Mucosa of descending colon (tissue), 3 donors: Measurements from ENCODE around the gene LIPH. TPM values are rescaled to one million over a fixed set of nuclear protein-coding genes. Genes with fewer than 3 reads are reported as not detected.
"Not testable (repeated sequence)": the region's sequence is repeated elsewhere in the genome, so short reads cannot be mapped to it uniquely, and the experiment has no call there.

ENCODE experiments used
- ATAC-seq: fragments of 200-7000 bp; cut with Tn5 transposase; one replicate; pipeline ENCODE4 v1.9.1; 2020; ENCODE audit warnings: mild to moderate bottlenecking, moderate library complexity
- DNase-seq, 3 donors: peaks; one replicate each; pipeline ENCODE4 v3.0.0-alpha.2; 2020
- H3K36me3 ChIP-seq: fragments of 200-600 bp; one replicate; pipeline ENCODE4 v1.8.0; 2021; ENCODE audit warnings: low read depth, mild to moderate bottlenecking
- H3K4me1 ChIP-seq: fragments of 200-600 bp; one replicate; pipeline ENCODE4 v1.8.0; 2021; ENCODE audit warnings: low read depth, mild to moderate bottlenecking
- H3K4me3 ChIP-seq: fragments of 200-600 bp; one replicate; pipeline ENCODE4 v1.8.0; 2021; ENCODE audit warnings: mild to moderate bottlenecking
- H3K9me3 ChIP-seq: fragments of 200-600 bp; one replicate; pipeline ENCODE4 v1.8.0; 2021; ENCODE audit warnings: mild to moderate bottlenecking
- CTCF ChIP-seq: fragments of 200-600 bp; IDR thresholded peaks from one replicate; pipeline ENCODE4 v1.8.0; 2022; ENCODE audit warnings: antibody characterized with exemption, mild to moderate bottlenecking
- intact Hi-C, 2 donors: fragments of 100-400 bp; cut with DNase I in 1 of 2; cut with micrococcal nuclease in 1 of 2; formaldehyde crosslinking; loops; one replicate each; pipeline versions ENCODE4 v1.11.0 to v1.11.1; 2022; cut with DNase I, micrococcal nuclease
- total RNA-seq, 3 donors: library from RNA; stranded (reverse); fragmentation: NEBNext Ultra II Directional in 2 of 3; extraction: Animal tissue kit (Norgen Biotek cat#: 25700) in 2 of 3; gene quantifications; one replicate each; pipeline versions ENCODE4 v1.2.1 to v1.2.4, GENCODE V29; 2021 to 2023
- donor health status: DM: no; HTN: no; CAD: no; lungs with moderate emphysema.
- donor health status: DM: no; HTN: no; CAD: no.
- donor health status: DM: no; HTN: yes; CAD: no.

The LIPH gene
- total RNA-seq, 3 donors from 2014 or later: 46.3 to 165 (median 122) TPM

DNA sequence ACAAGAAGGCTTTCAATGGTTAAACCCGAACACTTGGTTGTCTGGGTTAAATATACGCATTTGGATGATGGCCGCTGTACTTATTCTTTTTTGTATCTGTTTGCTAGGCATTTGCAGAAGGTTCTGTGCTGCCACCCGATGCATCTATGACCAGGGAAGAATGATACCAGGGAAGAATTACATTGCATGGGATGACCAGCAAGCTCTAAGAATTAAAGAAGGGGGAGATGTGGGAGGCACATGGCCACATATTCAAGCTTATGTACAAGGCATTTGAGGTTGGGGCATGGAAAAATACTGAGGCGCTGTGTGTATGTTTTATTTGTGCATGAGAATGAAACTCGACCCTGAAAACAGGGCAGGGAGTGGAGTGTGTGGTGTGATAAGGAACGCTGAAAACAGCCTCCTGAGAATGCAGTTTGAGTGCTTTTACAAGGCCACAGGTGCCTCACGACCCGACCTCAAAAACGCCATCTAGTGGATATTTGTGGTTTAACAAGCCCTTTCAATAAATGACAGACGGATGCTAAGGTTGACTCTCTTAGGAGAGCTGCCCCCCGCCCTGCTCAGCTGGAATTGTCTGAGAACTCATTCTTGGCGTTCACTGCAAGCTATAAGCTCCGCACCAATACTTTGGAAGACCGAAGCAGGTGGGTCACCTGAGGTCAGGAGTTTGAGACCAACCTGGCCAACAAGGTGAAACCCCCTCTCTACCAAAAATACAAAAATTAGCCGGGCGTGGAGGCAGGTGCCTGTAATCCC, 22.9 kb upstream of the LIPH start:
- peak in 1 of 3 donors; percentile 66 for DNase-seq
- peak; percentile 47 for TF ChIP-seq CTCF
- peaks cover 11% of the 10 kb centered on the region for H3K4me1 ChIP-seq
- H3K36me3 ChIP-seq, H3K4me3 ChIP-seq, intact Hi-C loops: not testable (repeated sequence)
- ATAC-seq: peak; percentile 93
- H3K9me3 ChIP-seq: peaks cover 13% of the 10 kb centered on the region

- TF ChIP-seq CTCF: no peak
- H3K4me3 ChIP-seq: no peak overlapping the region
- H3K9me3 ChIP-seq: peaks cover 16% of the 10 kb centered on the region
- peaks cover 11% of the 10 kb centered on the region for H3K4me1 ChIP-seq
- intact Hi-C loops: no loop called here
- DNase-seq (no peak), ATAC-seq (no peak)
- no peaks in the 10 kb centered on the region for H3K36me3 ChIP-seq
These were observed 19.8 kb upstream of the LIPH start for GRCh38 chr3:185572183-185572582.

DNA sequence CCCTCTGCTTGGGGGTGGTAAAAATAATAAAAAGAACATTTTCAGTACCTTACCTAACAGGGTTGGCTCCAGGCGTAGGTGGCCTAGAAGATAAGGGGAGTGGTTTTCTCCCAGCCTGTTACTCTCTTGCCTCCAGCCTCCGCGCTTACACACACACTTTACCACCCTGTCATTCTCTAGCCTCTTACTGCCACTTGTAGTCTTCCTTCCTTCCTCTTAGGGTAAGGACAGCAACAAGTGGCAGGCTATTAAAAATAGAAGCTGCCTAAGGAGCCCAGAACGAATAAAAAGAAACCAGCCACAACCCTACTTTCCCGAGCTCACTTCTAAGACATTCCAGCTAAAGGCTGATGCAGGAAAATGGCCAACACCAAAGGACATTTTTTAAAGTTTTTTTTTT, 9.6 kb upstream of the LIPH start:
- H3K9me3 ChIP-seq: no peaks in the 10 kb centered on the region
- TF ChIP-seq CTCF: no peak
- peak; percentile 23 for ATAC-seq
- no peak for DNase-seq
- H3K4me1 ChIP-seq: peaks cover 24% of the 10 kb centered on the region
- intact Hi-C loops: no loop called here
- H3K4me3 ChIP-seq: no peak overlapping the region
- no peaks in the 10 kb centered on the region for H3K36me3 ChIP-seq

DNA sequence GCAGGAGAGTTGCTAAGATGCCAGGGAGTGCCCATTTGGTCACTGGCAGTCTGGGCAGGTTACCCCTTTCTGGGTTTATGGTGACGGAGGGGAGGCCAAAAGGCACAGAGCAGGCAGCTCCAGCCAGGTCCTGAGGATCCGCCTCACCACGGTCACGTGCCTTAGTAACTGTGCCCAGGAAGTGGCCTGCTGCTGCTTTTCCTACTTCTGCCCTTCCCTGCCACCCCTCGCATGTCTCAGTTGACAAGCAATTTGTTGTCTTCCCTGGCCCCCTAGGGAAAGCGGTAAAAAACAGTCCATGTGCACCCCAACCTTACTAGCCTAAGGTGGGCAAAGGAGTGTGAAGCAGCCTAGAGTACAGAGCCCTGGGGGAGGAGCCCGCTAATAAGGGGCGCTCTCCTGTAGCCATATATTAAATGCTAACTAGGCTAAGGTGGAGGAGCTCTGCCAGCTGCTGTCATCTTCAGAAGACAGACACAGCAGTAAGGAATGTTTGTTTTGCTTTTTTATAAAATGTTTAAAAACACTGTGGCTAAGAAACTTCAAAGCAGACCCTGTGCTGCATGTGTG, 9.1 kb upstream of the LIPH start:
- no peak for TF ChIP-seq CTCF
- intact Hi-C loops: no loop called here
- Histone ChIP-seq H3K36me3 (no peaks in the 10 kb centered on the region), H3K4me1 (peaks cover 25% of the 10 kb centered on the region), H3K4me3 (no peak overlapping the region), H3K9me3 (no peaks in the 10 kb centered on the region)
- ATAC-seq (peak; percentile 47), DNase-seq (peak; percentile 73 to 76 (median 75))

GRCh38 chr3:185560676-185561075, 8.3 kb upstream of the LIPH start:
- Histone ChIP-seq H3K9me3 (no peaks in the 10 kb centered on the region), H3K4me1 (peaks cover 31% of the 10 kb centered on the region), H3K36me3 (no peaks in the 10 kb centered on the region), H3K4me3 (no peak overlapping the region)
- DNase-seq (peak in 2 of 3 donors; percentile 66 to 72), ATAC-seq (no peak)
- intact Hi-C loops: no loop called here
- no peak for TF ChIP-seq CTCF
